HUES6 (cell line): ENCODE results near the gene GATAD2B.

Source experiments
- H3K27ac ChIP-seq: 2 replicates; pipeline ENCODE4 v1.7.0; 2013; ENCODE audit warnings: low read depth, mild to moderate bottlenecking, low read length, inconsistent platforms
- H3K27me3 ChIP-seq: 2 replicates; pipeline ENCODE4 v1.6.1; 2013; ENCODE audit warnings: low read length; ENCODE audit not compliant: control insufficient read depth, insufficient read depth
- H3K36me3 ChIP-seq: 2 replicates; pipeline ENCODE4 v1.6.1; 2013; ENCODE audit warnings: low read length; ENCODE audit not compliant: control insufficient read depth, insufficient read depth
- H3K4me1 ChIP-seq: 2 replicates; pipeline ENCODE4 v1.6.1; 2013; ENCODE audit warnings: low read length; ENCODE audit not compliant: control insufficient read depth, insufficient read depth
- H3K4me3 ChIP-seq: 2 replicates; pipeline ENCODE4 v1.5.1; 2013; ENCODE audit warnings: low read depth, low read length
- H3K9ac ChIP-seq: one replicate; pipeline ENCODE4 v1.6.1; 2013; ENCODE audit warnings: mild to moderate bottlenecking, low read length
- H3K9me3 ChIP-seq: 2 replicates; pipeline ENCODE4 v1.6.1; 2013; ENCODE audit warnings: low read depth, low read length; ENCODE audit not compliant: control insufficient read depth, insufficient read depth

Gene GATAD2B

GRCh38 chr1:153961421-153961820 is 38.6 kb upstream of the GATAD2B start:
- Histone ChIP-seq H3K27ac (no peak overlapping the region), H3K36me3 (peaks cover 28% of the 10 kb centered on the region), H3K27me3 (no peaks in the 10 kb centered on the region), H3K9ac (peak overlapping the region; percentile 90), H3K4me3 (peak overlapping the region; percentile 89), H3K9me3 (no peaks in the 10 kb centered on the region), H3K4me1 (peaks cover 23% of the 10 kb centered on the region)

GRCh38 chr1:153960206-153960605 is 37.4 kb upstream of the GATAD2B start:
- no peak overlapping the region for H3K4me3 ChIP-seq
- H3K36me3 ChIP-seq: peaks cover 28% of the 10 kb centered on the region
- no peak overlapping the region for H3K9ac ChIP-seq
- no peak overlapping the region for H3K27ac ChIP-seq
- no peaks in the 10 kb centered on the region for H3K27me3 ChIP-seq
- H3K4me1 ChIP-seq: peaks cover 28% of the 10 kb centered on the region
- no peaks in the 10 kb centered on the region for H3K9me3 ChIP-seq

GRCh38 chr1:153959454-153959853 is 36.7 kb upstream of the GATAD2B start:
- Histone ChIP-seq H3K9ac (no peak overlapping the region), H3K36me3 (peaks cover 30% of the 10 kb centered on the region), H3K4me1 (peaks cover 28% of the 10 kb centered on the region), H3K27me3 (no peaks in the 10 kb centered on the region), H3K27ac (no peak overlapping the region; the same call in 1 of the 2 replicates), H3K9me3 (no peaks in the 10 kb centered on the region), H3K4me3 (no peak overlapping the region)

- peak overlapping the region; percentile 26; the same call in 1 of the 2 replicates for H3K27ac ChIP-seq
- peaks cover 28% of the 10 kb centered on the region for H3K4me1 ChIP-seq
- no peaks in the 10 kb centered on the region for H3K9me3 ChIP-seq
- no peaks in the 10 kb centered on the region for H3K27me3 ChIP-seq
- H3K9ac ChIP-seq: peak overlapping the region; percentile 31
- H3K4me3 ChIP-seq: peak overlapping the region; percentile 25; the same call in 1 of the 2 replicates
- H3K36me3 ChIP-seq: peaks cover 34% of the 10 kb centered on the region
Measured at GRCh38 chr1:153958961-153959260, 36.1 kb upstream of the GATAD2B start.

- Histone ChIP-seq H3K27ac (peak within 1 kb of the TSS; percentile 69), H3K9me3 (no peaks in the 10 kb centered on the region), H3K9ac (peak within 1 kb of the TSS; percentile 90), H3K4me3 (peak within 1 kb of the TSS; percentile 74), H3K4me1 (peaks cover 28% of the 10 kb centered on the region), H3K27me3 (no peaks in the 10 kb centered on the region), H3K36me3 (peaks cover 39% of the 10 kb centered on the region)
Measured at GRCh38 chr1:153958111-153958960, 35.6 kb upstream of the GATAD2B start, which contains the start of gene CRTC2. TSS of gene CRTC2 (minus strand) at chr1:153958612. CDS start at chr1:153958497, 115 bp downstream.

GRCh38 chr1:153957744-153958110 is 35.0 kb upstream of the GATAD2B start:
- peaks cover 28% of the 10 kb centered on the region for H3K4me1 ChIP-seq
- H3K4me3 ChIP-seq: peak overlapping the region; percentile 74
- H3K36me3 ChIP-seq: peaks cover 42% of the 10 kb centered on the region
- H3K9me3 ChIP-seq: no peaks in the 10 kb centered on the region
- peak overlapping the region; percentile 69; the same call in 1 of the 2 replicates for H3K27ac ChIP-seq
- H3K9ac ChIP-seq: peak overlapping the region; percentile 90
- no peaks in the 10 kb centered on the region for H3K27me3 ChIP-seq

GRCh38 chr1:153956997-153957715 is 34.4 kb upstream of the GATAD2B start:
- Histone ChIP-seq H3K27ac (peak overlapping the region; percentile 69; the same call in 1 of the 2 replicates), H3K4me1 (peaks cover 28% of the 10 kb centered on the region), H3K4me3 (peak overlapping the region; percentile 74), H3K9me3 (no peaks in the 10 kb centered on the region), H3K27me3 (no peaks in the 10 kb centered on the region), H3K36me3 (peaks cover 48% of the 10 kb centered on the region), H3K9ac (peak overlapping the region; percentile 90)

- Histone ChIP-seq H3K9me3 (no peaks in the 10 kb centered on the region), H3K27ac (no peak overlapping the region), H3K4me1 (peaks cover 23% of the 10 kb centered on the region), H3K4me3 (no peak overlapping the region), H3K27me3 (no peaks in the 10 kb centered on the region), H3K9ac (no peak overlapping the region), H3K36me3 (peaks cover 49% of the 10 kb centered on the region)
Measured at GRCh38 chr1:153954826-153955225, 32.1 kb upstream of the GATAD2B start.

- peaks cover 16% of the 10 kb centered on the region for H3K4me1 ChIP-seq
- no peak overlapping the region for H3K27ac ChIP-seq
- no peak overlapping the region for H3K4me3 ChIP-seq
- no peaks in the 10 kb centered on the region for H3K27me3 ChIP-seq
- peaks cover 51% of the 10 kb centered on the region for H3K36me3 ChIP-seq
- H3K9ac ChIP-seq: no peak overlapping the region
- H3K9me3 ChIP-seq: no peaks in the 10 kb centered on the region
Measured at GRCh38 chr1:153953859-153954365, 31.1 kb upstream of the GATAD2B start.

GRCh38 chr1:153951801-153952200 is 29.0 kb upstream of the GATAD2B start:
- H3K36me3 ChIP-seq: peaks cover 66% of the 10 kb centered on the region
- no peak overlapping the region for H3K27ac ChIP-seq
- H3K9ac ChIP-seq: no peak overlapping the region
- H3K27me3 ChIP-seq: no peaks in the 10 kb centered on the region
- H3K9me3 ChIP-seq: no peaks in the 10 kb centered on the region
- H3K4me1 ChIP-seq: peaks cover 8% of the 10 kb centered on the region
- no peak overlapping the region for H3K4me3 ChIP-seq

GRCh38 chr1:153951183-153951582 is 28.4 kb upstream of the GATAD2B start:
- Histone ChIP-seq H3K4me1 (peaks cover 2% of the 10 kb centered on the region; the same call in 1 of the 2 replicates), H3K36me3 (peaks cover 66% of the 10 kb centered on the region), H3K9me3 (no peaks in the 10 kb centered on the region), H3K27me3 (no peaks in the 10 kb centered on the region), H3K4me3 (no peak overlapping the region), H3K27ac (no peak overlapping the region), H3K9ac (no peak overlapping the region)
